DMS114 treated with DMSO at 0.1 percent for 48 hours (cell line): Measurements from ENCODE around the gene ZNF648.
"Not testable (repeated sequence)": the region's sequence is repeated elsewhere in the genome, so short reads cannot be mapped to it uniquely, and the experiment has no call there.

Source experiments
- DNase-seq: peaks from one replicate; lab custom pipeline; 2025; ENCODE audit not compliant: unreplicated experiment; lab: John Stamatoyannopoulos, UW

Gene ZNF648

DNA sequence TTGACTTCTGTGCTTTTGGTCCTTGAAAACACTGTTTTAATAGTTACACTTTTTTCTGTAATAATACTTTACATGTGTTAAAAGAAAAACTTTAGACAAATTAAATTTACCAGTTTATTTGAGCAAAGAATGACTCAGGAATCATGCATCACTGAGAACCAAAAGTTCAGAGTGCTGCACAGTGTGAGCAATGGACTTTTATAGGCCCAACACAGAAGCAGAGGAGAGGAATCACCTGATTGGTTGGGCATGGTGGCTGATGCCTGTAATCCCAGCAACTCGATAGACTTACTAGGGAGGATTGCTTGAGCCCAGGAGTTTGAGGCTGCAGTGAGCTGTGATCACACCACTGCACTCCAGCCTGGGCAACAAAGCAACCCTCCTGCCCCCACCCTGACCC lies 29.3 kb downstream of the ZNF648 start:
- DNase-seq, result no peak

- peak; percentile 93 for DNase-seq
These were observed 31.9 kb downstream of the ZNF648 start for GRCh38 chr1:182029379-182030331.

DNA sequence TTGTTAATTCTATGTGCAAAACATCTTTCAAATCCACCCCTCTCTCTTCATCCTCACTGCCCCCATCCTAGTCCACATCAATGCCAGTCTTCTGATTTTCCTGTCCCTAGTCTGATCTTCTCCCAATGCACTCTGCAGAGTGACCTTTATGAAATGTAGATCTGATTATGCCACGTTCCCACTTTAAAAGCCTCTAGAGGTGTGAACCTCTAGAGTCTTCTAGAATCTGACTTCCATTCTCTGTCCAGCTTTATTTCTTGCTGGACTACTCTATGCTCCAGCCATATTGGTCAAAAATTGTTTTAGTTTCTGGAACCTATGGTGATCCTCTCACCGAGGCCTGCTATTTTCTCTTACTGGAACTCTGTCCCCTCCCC lies 32.5 kb downstream of the ZNF648 start:
- no peak for DNase-seq

DNA sequence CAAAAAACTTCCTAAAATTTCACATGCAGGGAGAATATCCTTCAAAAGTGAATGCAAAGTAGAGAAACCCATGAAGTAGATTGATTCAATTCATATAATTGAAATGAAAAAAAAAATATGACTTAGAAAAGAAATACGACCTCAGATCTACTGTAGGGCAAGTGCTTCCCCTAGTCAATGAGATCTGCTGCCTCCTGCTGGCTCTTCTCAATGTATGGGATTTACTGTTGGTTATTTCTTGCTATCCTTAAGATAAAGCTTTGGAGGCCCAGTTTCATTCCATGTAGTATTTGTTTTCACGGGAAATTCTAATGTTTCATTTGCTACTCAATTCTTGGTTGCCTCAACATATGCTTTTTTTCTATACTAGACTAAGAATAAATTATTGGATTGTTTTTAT lies 46.2 kb downstream of the ZNF648 start:
- DNase-seq, result no peak

DNA sequence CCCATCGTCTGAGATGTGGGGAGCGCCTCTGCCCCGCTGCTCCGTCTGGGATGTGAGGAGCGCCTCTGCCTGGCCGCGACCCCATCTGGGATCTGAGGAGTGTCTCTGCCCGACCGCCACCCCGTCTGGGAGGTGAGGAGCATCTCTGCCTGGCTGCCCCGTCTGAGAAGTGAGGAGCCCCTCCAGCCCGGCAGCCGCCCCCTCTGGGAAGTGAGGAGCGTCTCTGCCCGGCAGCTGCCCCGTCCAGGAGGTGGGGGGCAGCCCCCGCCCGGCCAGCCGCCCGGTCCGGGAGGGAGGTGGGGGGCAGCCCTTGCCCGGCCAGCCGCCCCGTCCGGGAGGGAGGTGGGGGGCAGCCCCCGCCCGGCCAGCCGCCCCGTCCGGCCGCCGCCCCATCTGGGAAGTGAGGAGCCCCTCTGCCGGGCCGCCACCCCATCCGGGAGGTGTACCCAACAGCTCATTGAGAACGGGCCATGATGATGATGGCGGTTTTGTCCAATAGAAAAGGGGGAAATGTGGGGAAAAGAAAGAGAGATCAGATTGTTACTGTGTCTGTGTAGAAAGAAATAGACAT lies 50.6 kb downstream of the ZNF648 start:
- DNase-seq, result not testable (repeated sequence)

DNA sequence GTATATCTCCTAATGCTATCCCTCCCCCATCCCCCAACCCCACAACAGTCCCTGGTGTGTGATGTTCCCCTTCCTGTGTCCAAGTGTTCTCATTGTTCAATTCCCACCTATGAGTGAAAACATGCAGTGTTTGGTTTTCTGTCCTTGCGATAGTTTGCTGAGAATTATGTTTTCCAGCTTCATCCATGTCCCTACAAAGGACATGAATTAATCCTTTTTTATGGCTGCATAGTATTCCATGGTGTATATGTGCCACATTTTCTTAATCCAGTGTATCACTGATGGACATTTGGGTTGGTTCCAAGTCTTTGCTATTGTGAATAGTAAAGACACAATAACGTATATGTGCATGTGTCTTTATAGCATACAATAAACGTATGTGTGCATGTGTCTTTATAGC lies 56.1 kb downstream of the ZNF648 start:
- DNase-seq, result not testable (repeated sequence)

GRCh38 chr1:182004601-182005000 lies 56.9 kb downstream of the ZNF648 start:
- no peak for DNase-seq
